ENCODE data around the gene NOL4L.

The NOL4L gene

DNA sequence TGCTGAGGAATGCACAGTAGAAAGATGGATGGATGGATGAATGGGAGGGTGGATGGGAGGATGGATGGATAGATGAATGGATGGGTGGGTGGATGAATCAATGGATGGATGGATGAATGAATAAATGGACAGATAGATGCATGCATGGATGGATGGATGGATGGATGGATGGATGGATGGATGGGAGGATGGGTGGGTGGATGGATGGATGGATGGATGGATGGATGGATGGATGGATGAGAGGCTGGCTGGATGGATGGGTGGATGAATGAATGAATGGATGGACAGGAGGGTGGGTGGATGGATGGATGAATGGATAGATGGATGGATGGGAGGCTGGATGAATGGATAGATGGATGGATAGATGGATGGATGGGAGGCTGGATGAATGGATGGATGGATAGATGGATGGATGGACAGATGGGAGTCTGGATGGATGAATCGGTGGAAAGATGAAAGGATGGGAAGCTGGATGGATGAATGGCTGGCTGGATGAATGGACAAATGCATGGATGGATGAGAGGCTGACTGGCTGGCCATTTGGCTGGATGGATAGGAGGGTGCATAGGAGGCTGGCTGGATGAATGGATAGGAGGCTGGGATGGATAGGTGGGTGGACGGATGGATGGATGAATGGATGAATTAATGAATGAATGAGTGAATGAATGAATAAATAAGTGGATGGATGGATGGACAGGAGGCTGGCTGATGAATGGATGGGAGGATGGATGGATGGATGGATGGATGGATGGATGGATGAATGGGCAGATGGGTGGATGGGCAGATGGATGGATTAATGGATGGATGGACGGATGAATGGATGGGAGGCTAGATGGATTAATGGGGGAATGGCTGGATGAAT is 28.3 kb upstream of the NOL4L start:
- in situ Hi-C loops (cut with MboI; ENCODE audit: low sequenced_read_pairs) = no loop called here

DNA sequence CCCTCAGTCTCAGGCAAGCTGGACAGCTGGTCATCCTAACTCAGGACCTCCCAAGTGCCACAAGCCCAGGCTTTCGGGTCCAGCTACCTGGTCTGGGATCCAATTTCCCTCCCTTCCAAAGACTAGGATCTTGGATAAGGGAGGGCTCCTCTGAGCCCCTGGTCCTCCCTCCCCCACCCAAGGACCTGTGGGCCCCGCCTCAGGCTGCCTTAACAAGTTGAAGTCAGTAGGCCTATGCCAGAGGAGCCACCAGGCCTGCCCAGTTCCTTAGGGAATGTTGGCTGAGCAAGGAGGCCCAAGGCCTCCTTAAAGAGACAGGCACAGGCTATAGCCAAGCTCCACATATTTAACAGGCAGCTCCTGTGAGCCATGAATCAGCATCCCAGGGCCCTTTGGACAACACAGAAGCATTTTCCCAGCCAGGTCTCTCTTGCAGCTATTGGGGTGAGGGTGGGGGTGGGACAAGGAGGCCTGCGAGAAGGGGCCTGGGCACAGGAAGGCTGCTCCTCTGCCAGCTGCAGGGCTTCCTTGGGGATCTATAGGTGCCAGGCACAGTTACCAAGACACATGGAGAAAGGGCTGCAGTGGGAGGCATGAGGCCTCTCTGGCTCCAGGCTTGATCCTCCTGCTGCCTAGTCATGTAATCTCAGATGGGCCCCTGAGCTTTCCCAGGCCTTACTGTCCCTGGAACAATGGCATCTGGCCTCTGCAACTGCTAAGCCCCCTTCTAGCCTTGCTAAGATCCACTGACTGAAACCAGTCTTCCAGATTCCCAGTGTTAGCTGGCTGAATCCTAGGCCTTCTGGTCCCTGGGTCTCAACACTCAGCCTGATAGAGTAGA is 27.4 kb upstream of the NOL4L start:
- in situ Hi-C loops (cut with MboI; ENCODE audit: low sequenced_read_pairs) = no loop called here

DNA sequence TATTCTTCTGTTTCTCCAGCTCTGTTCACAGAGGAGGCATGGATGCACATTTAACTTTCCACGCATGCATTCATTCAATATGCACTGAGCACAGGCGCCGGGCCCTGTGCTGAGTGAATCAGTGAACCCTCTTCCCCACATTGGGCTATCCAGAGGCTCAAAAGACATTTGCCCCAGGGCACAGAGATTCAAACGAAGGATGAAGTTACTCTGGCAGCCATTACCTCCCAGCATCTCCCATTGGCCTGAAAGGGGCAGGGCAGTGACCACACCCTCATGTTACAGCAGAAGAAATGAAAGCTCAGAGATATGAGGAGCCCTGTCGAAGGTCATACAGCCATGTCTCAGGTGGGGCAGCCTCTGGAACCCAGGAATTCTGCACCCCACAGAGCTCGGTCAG is 26.7 kb upstream of the NOL4L start:
- in situ Hi-C loops (cut with MboI; ENCODE audit: low sequenced_read_pairs) = no loop called here

DNA sequence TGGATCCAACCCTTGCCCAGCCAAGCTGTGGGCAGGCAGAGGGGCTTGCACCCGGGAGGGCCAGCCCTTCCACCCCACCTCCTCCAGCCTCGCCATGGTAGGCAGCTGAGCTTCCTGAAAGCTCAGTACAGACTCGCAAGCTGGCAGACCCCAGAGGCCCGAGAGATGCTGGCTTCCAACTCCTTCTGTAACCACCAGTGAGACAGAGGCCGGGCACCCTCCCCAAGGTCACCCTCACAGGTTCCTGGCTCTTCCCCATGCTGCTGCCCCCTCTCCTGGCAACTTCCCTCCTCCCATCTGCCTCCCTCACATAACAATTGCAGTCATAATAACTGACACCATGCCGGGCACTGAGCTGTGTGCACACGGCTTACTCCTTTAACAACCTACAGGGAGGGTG is 26.2 kb upstream of the NOL4L start:
- in situ Hi-C loops (cut with MboI; ENCODE audit: low sequenced_read_pairs) = no loop called here

DNA sequence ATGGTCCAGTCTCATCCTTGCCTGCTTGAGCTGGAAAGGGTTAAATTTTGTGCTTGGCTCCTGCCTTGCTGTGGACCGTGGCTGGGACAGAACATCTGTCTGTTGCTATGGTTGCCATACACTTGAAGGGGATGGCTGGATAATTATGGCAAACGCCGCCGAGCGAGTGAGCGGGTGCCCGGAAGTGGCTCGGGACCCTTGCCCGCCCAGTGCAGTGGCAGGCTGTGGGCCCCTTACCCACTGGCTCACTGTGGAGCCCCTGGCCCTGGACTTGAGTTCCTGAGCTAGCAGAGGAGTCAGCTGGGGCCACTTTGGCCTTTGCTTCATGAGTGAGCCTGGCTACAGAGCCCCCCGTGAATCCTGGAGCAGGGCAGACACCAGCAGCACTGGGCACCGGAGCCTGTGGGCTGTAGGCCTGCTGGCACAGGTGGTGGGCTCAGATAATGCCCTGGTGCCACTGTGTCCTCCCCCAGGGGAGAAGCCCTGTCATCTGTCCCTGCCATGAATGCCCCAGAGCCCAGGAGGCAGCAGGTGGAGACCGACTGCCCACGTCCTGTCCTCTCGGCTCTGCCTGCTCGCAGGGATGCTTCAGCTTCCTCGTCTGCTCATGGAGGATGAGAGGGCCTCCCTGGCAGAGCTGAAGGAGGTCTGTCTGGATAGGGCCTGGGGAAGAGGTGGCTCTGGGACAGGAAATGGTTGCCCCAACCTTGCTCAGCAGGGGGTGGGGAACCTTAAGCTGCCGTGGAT is 25.5 kb upstream of the NOL4L start:
- in situ Hi-C loops (cut with MboI; ENCODE audit: low sequenced_read_pairs) = no loop called here

DNA sequence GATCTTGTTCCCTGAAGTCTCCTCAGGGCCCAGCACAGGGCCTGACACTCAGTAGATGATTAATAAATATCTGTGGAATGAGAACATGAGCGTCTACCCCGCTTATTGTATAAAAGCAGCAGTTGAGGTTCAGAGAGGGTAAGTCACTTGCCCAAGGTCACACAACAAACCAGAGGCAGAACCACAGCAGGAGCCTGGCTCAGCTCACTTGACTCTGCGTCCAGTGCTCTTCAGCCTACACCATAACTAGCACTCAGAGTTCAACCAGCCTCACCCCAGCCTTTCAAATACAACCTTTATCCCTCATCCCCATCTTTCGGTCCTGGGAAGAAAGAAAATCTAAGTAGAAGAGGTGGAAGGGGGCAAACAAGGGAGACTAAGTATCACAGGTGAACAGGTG is 24.9 kb upstream of the NOL4L start:
- in situ Hi-C loops (cut with MboI; ENCODE audit: low sequenced_read_pairs) = no loop called here

DNA sequence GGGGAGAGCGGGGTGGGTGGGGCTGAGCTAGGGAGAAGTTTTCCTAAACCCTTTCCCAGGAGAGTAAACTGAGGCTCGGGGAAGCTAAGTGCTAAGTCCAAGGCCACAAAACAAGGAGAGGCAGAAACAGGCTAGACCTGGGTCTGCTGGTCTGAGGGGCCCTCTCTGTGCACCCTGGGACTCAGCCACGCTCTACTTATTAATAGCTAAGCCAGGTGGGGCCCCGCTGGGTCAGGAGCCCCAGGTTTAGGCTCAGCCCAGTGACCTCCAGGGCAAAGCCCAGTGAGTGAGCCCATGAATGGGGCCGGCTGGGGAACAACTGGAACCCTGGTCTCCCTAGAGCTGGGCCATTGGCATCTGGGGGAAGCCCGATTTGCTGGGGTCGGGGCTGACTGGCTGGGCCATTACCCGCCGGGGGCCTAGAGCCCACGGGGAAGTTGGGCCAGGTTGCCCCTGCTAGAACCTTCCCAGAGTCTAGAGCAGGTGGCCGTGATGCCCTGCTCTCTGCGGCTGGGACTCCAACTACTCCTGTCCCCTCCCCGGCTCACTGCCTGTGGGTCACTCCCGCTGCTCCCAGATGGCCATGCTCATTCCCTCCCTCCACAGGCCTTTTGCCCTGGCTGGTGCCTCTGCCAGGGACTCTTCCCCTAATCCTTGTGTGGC is 24.1 kb upstream of the NOL4L start:
- in situ Hi-C loops (cut with MboI; ENCODE audit: low sequenced_read_pairs) = no loop called here

DNA sequence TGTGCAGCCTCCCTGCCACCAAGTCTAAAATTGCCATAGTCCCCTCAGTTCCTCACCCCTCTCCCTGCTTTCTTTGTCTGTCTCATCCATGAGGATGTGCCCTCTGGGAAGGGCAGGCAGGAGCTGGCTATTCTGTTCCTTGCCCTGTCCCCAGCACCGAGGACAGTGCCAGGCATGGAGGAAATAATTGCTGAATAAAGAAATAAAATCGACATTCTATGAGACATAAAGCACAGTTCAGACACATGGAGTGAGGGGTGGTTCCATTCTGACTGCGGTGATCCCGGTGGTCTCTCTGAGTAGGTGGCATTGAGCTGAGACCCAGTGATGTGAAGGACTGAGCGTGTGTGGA is 23.5 kb upstream of the NOL4L start:
- in situ Hi-C loops (cut with MboI; ENCODE audit: low sequenced_read_pairs) = no loop called here

DNA sequence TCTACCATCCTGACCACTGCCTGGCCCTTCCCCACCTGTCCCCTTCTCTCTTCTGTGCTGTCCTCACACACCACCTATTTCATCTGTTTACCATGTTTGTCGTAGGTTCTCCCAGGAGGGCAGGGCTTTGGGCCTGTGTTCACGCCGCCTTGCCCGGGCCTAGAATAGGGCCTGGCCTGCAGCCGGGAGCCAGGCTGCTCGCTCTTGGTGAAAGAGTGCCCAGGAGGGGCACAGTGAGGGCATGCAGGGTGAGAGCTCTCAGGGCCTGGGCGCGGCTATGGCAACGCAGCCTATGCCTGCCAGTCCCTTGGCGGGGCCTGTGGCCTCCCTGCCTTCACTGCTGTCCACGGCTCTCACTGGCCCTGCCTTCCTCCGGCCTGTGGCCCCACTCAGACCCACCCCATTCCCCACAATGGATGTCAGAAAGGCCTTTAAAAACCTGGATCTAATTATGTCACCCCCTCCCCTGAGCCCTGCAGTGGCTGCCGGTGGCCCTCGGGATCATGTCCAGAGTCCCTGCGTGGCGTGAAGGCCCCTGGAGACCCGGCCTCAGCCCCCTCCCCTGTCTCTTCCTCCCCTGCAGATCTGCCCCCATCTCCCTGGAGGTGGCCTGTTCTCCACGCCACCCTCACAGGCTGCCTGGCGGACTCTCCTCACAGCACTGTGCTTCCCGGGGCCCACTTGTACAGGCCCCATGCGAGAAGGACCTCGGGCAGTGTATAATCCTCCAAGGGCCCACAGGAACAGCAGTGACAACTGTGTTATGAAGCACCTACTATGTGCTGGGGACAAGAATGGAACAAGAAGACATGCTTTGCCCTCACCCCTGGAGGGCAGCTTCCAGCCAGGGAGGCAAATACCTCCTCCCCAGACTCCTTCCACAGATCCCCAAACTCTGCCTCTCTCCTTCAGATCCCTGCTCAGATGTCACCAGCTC is 22.9 kb upstream of the NOL4L start:
- in situ Hi-C loops (cut with MboI; ENCODE audit: low sequenced_read_pairs) = no loop called here

DNA sequence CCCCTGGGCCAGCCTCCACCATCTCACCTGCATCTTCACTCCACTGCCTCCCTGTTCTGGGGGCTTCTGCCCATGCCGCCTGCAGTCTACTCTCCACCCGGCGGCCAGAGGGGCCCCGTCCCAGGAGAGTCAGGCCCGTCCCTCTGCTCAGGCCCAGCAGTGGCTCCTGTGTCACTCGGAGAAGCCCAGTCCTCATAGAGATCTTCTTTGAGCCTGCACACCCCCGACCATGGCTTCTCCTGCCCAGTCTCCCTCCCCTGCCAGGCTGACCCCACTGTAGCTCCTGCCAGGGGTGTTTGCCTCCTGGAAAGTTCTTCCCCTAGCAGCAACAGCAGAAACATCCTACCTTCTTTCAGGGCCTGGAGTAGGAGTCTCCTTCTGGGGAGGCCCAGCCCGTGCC is 22.2 kb upstream of the NOL4L start:
- in situ Hi-C loops (cut with MboI; ENCODE audit: low sequenced_read_pairs) = no loop called here

DNA sequence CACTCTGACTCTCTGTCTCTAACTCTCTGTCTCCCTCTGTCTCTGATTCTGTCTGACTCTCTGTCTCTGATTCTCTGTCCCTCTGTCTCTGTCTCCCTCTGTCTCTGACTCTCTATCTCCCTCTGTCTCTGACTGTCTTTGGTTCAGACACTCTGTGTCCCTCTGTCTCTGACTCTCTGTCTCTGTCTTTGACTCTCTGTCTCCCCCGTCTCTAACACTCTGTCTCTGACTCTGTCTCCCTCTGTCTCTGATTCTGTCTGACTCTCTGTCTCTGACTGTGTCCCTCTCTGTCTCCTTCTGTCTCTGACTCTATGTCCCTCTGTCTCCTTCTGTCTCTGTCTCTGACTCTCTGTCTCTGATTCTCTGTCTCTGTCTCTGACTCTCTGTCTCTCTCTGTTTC is 21.7 kb upstream of the NOL4L start:
- in situ Hi-C loops (cut with MboI; ENCODE audit: low sequenced_read_pairs) = no loop called here

DNA sequence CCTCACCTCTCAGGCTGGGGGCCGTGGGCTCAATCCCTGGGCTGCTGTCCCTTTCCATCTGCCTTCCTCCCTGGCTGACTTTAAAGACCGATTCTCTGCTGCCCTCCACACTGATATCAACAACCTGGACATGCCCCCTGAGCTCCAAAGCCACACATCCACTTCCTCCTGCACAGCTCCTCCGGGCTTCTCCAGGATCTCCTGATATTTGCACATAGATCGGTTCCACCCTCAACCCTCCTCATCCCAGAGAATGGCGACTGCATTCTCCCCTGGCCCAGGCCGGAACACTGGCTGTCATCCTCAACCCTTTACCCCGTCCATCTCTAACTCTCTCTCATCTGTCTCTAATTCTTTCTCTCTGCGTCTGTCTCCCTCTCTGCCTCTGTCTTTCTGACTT is 21.0 kb upstream of the NOL4L start:
- in situ Hi-C loops (cut with MboI; ENCODE audit: low sequenced_read_pairs) = no loop called here

DNA sequence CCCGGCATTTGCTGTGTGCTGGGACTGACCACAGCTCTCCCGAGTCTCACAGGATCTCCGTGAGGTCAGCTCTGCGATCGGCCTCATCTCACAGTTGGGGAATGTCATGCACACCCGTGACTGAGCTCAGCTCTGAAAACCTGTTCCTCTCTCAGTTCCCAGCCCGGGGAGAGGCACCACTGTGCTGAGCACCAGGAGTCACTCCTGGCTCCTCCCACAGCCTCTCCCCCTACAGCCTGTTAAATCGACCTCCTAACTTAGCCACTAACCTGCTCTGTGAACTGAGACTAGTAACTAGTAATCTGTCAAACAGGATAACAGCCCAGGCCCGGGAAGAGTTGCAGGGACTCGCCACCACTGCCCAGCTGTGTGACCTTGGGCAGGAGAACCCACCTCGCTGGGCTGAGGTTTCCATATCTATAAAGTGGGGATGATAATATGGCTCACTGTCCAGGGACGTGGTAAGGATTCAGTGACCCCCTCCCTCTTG is 20.1 kb upstream of the NOL4L start:
- in situ Hi-C loops (cut with MboI; ENCODE audit: low sequenced_read_pairs) = no loop called here

DNA sequence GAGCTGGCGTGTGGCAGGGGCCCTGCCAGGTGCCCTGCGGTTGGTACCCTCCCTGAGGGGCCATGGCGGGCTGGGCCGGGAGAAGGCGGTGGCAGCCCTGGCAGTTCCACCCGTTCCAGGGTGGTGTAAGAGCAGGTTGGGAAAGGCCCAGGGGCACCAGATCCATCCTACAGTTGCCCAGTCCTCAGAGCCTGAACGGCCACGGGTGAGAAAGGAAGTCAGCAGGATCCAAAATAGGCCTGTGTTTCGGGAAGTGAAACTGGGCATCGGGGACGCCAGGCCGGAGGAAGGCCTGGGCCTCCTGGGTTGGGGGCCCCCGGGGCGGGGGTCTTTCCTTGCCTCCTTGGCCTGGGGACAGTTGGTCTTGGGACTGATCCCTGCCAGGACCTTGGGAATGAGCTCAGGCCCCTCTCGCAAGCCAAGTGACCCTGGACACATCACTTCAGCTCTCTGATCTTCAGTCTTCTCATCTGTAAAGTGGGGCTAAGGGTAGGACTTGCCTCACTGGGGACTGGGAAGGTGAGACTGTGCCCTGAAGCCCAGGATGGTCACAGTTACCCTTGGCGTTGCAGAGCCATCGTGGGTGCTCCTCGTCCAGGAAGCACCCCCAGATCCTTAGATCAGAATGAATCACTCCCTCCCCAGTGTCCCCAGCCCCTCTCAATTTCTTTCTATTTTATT is 18.1 kb upstream of the NOL4L start:
- in situ Hi-C loops (cut with MboI; ENCODE audit: low sequenced_read_pairs) = no loop called here

DNA sequence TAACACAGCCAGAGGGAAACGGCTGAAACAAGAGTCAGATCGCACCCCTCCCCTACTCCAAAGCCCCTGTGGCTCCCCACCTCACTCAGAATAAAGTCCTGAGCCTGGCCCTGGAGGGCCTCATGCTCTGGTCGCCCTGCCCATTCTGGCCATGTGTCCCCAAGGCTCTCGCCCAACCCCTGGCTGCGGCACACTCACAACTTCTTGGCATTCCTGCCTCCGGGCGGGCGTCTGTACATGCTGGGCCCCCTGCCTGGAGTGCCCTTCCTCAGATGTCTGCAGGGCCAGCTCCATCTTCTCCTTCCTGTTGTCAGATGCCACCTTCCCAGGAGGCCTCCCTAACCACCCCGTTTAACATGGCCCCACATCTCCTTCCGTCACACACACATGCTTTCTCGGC is 17.1 kb upstream of the NOL4L start:
- in situ Hi-C loops (cut with MboI; ENCODE audit: low sequenced_read_pairs) = no loop called here

DNA sequence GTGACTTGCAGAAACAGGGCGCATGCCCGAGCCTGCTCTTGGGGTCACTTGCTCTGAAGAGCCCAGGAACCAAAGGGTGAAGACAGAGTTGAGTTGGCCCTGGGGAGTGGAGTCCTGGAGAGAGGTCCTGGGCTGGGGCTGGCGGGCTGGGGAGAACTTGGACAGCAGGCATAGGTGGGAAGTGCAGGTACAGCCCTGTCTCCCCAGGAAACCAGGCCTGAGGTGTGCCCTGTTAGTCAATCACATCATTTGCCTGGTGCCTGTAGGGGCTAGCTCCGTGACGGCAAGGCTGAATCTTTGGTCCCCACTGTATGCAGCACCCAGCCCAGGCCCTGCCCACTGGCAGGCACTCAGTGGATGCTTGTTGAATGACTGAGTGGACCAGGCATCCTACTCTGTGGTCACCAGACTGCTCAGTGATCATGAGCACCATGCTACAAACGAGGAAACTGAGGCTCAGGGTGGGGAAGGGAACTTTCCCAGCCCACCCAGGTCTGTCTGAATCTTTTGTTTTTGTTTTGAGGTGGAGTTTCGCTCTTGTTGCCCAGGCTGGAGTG is 15.6 kb upstream of the NOL4L start:
- in situ Hi-C loops (cut with MboI; ENCODE audit: low sequenced_read_pairs) = no loop called here

DNA sequence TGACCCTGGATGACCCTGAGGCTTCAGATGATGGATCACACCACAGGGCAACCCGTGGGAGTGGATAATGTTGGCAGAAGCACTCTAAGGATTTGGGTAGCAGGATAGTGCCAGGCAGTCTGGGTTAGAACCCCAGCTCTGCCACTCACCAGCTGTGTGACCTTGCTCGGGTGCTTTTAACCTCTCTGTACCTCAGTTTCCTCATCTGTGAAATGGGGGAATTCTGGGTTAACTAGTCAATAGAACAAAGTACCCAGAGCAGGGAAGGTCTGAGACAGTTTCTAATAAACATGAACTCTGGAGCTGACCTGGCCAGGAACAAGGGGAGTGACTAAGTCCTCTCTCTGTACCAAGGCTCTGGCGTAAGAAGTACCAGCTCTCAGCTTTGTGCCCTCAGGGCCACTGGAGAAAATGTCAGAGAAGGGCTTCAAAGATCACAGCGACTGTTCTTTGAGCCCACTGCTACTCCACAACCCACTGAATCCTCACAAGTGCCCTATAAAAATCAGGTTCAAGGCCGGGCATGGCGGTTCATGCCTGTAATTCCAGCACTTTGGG is 14.7 kb upstream of the NOL4L start:
- in situ Hi-C loops (cut with MboI; ENCODE audit: low sequenced_read_pairs) = no loop called here

DNA sequence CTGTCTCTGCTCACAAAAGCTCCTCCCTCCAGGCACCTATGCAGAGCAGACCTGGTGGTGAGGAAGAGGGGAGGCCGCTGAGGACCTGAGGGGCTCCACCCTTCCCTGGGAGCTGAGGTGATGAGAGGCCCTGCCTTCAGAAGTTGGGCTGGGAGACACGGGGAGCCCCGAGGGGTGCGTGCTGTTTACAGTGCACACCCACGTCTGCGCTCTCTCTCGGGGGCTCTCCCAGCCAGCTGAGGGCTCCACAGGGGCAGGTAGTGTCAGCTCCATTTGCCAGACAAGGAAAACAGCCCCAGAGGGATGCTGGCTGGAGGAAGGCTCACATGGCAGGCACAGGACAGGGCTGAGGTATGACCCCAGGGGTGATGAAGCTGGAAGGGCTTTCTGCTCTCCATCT is 13.5 kb upstream of the NOL4L start:
- in situ Hi-C loops (cut with MboI; ENCODE audit: low sequenced_read_pairs) = no loop called here

DNA sequence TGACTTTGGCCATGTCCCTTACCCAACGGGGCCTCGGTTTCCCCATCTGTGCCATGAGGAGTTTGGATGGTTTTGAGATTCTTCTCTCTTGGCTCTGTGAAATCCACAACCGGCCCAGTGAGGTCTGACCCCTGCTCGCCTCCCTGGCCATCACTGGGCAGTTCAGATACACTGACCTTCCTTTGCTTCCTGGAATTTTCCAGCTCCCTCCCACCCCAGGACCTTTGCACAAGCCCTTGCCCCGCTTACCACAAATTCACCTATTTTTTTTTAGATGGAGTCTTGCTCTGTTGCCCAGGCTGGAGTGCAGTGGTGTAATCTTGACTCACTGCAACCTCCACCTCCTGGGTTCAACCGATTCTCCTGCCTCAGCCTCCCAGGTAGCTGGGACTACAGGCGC is 12.6 kb upstream of the NOL4L start:
- in situ Hi-C loops (cut with MboI; ENCODE audit: low sequenced_read_pairs) = no loop called here

Measured in hTERT RPE-1 (cell line).